HCT116 (cell line): Measurements from ENCODE around the gene PROSER2. TPM values are rescaled to one million over a fixed set of nuclear protein-coding genes. Genes with fewer than 3 reads are reported as not detected.

Experiments used
- ATAC-seq: fragments of 200-7000 bp; cut with Tn5 transposase; 2 replicates; pipeline ENCODE4 v1.9.1; 2020; ENCODE audit warnings: mild to moderate bottlenecking, moderate library complexity
- BruUV-seq: library from RNA; stranded (reverse); fragments of 400-500 nt; replicated peaks from 2 replicates; lab custom pipeline; 2021; lab: Mats Ljungman, UMichigan
- CTCF ChIA-PET: fragments of 300-600 bp; sonication (Branson Sonifier 250); formaldehyde crosslinking; loops from one replicate; lab custom pipeline; 2021; ENCODE audit warnings: antibody characterized with exemption; lab: Charles Lee
- POLR2A ChIA-PET: fragments of 300-600, 350-600 bp; sonication (Branson Sonifier 250); formaldehyde crosslinking; loops from one replicate; lab custom pipeline; 2021; ENCODE audit warnings: antibody characterized with exemption; lab: Charles Lee
- RAD21 ChIA-PET, 2 experiments: fragments of 300-600 bp; sonication (Branson Sonifier 250); formaldehyde crosslinking; loops; one replicate each; lab custom pipeline; 2023; ENCODE audit warnings: low total read pairs in 2 of 2; ENCODE audit not compliant: uncharacterized antibody in 2 of 2, unreplicated experiment in 2 of 2, low non-redundant PET in 1 of 2; lab: Charles Lee
- DNase-seq: peaks from one replicate; pipeline ENCODE4 v3.0.0-alpha.2; 2010; ENCODE audit warnings: low read depth, low spot score
- H2AFZ ChIP-seq: fragments of 200-600 bp; shearing (Covaris generic), sonication (generic); 2 replicates; pipeline ENCODE4 v1.6.1; 2017; ENCODE audit warnings: low read depth, mixed run types, mixed read lengths, antibody characterized with exemption, low read length; ENCODE audit not compliant: poor library complexity, severe bottlenecking
- H3K27ac ChIP-seq: 2 replicates; pipeline ENCODE4 v1.5.1; 2012; ENCODE audit warnings: low read depth, low read length
- H3K27me3 ChIP-seq: fragments of 200-600 bp; sonication (generic); 2 replicates; pipeline ENCODE4 v1.6.1; 2016; ENCODE audit warnings: mixed run types, low read length, mixed read lengths; ENCODE audit not compliant: insufficient read depth
- H3K36me3 ChIP-seq, 2 experiments: fragments of 200-500 bp in 1 of 2; fragments of 200-600 bp in 1 of 2; sonication (Bioruptor generic) in 1 of 2; sonication (generic) in 1 of 2; 2 replicates each; pipeline versions ENCODE4 v1.5.1 to v1.6.1; 2014 to 2016; ENCODE audit warnings: low read length in 2 of 2, inconsistent platforms in 1 of 2, mixed read lengths in 1 of 2, mixed run types in 1 of 2; ENCODE audit not compliant: insufficient read depth in 2 of 2, control insufficient read depth in 1 of 2
- H3K4me1 ChIP-seq, 2 experiments: fragments of 200-600 bp in 1 of 2; sonication (generic) in 1 of 2; 2 replicates each; pipeline versions ENCODE4 v1.5.1 to v1.6.1; 2012 to 2017; ENCODE audit warnings: low read length in 2 of 2, inconsistent platforms in 1 of 2, mild to moderate bottlenecking in 1 of 2, mixed read lengths in 1 of 2, mixed run types in 1 of 2, moderate library complexity in 1 of 2; ENCODE audit not compliant: insufficient read depth in 2 of 2, control insufficient read depth in 1 of 2
- H3K4me2 ChIP-seq: fragments of 200-600 bp; sonication (generic); 2 replicates; pipeline ENCODE4 v1.6.1; 2017; ENCODE audit warnings: mixed run types, low read length, mixed read lengths
- H3K4me3 ChIP-seq, 2 experiments: fragments of 200-600 bp in 1 of 2; sonication (generic) in 1 of 2; replicated peaks in 1 of 2; 2 replicates each; pipeline ENCODE4 v1.5.1; 2011 to 2016; ENCODE audit warnings: low read length in 2 of 2, control low read depth in 1 of 2, low read depth in 1 of 2, mild to moderate bottlenecking in 1 of 2, mixed read lengths in 1 of 2, mixed run types in 1 of 2
- H3K79me2 ChIP-seq: fragments of 200-600 bp; sonication (generic); 2 replicates; pipeline ENCODE4 v1.6.1; 2017; ENCODE audit warnings: mild to moderate bottlenecking, mixed run types, low read length, moderate library complexity, mixed read lengths; ENCODE audit not compliant: insufficient read depth
- H3K9ac ChIP-seq: fragments of 200-600 bp; sonication (generic); 2 replicates; pipeline ENCODE4 v1.6.1; 2016; ENCODE audit warnings: low read length, mixed read lengths
- H3K9me2 ChIP-seq: fragments of 200-600 bp; sonication (generic), shearing (Covaris generic); 2 replicates; pipeline ENCODE4 v1.6.1; 2017; ENCODE audit warnings: mixed run types, mild to moderate bottlenecking, moderate library complexity; ENCODE audit not compliant: insufficient read depth
- H3K9me3 ChIP-seq, 2 experiments: fragments of 200-500 bp in 1 of 2; fragments of 200-600 bp in 1 of 2; sonication (Bioruptor generic) in 1 of 2; sonication (generic) in 1 of 2; 2 replicates each; pipeline ENCODE4 v1.6.1; 2014 to 2017; ENCODE audit warnings: low read length in 2 of 2, mixed read lengths in 2 of 2, inconsistent platforms in 1 of 2, low read depth in 1 of 2, mild to moderate bottlenecking in 1 of 2, mixed run types in 1 of 2, moderate library complexity in 1 of 2; ENCODE audit not compliant: control insufficient read depth in 1 of 2, insufficient read depth in 1 of 2
- H4K20me1 ChIP-seq: fragments of 200-600 bp; sonication (generic), shearing (Covaris generic); 2 replicates; pipeline ENCODE4 v1.6.1; 2017; ENCODE audit warnings: mixed run types, mild to moderate bottlenecking, moderate library complexity; ENCODE audit not compliant: insufficient read depth
- EGR1 ChIP-seq: IDR thresholded peaks from 2 replicates; pipeline ENCODE4 v1.6.1; 2012; ENCODE audit warnings: low read depth
- ZNF274 ChIP-seq: fragments of 200-500 bp; sonication (Bioruptor generic); IDR thresholded peaks from 2 replicates; pipeline ENCODE4 v1.6.1; 2014; ENCODE audit warnings: mild to moderate bottlenecking, low read depth, low read length, inconsistent platforms
- intact Hi-C: fragments of 100-400 bp; cut with micrococcal nuclease; formaldehyde crosslinking; loops from 2 replicates; pipeline ENCODE4 v1.10.0; 2022
- total RNA-seq: library from RNA; stranded (reverse); gene quantifications from one replicate; pipeline ENCODE4 v1.2.1, GENCODE V29; 2021; ENCODE audit not compliant: unreplicated experiment
- TF ChIP-seq, protein P1 (sequence below): IDR thresholded peaks from 2 replicates; pipeline ENCODE4 v1.6.1; 2011; ENCODE audit warnings: mild to moderate bottlenecking, low read length, moderate library complexity; ENCODE audit not compliant: insufficient replicate concordance; ENCODE audit errors: extremely low read depth
- TF ChIP-seq, protein P2 (sequence below): IDR thresholded peaks from 2 replicates; pipeline ENCODE4 v1.6.1; 2012

Gene PROSER2
- total RNA-seq, 1 experiment from 2014 or later = 46.2 TPM

- H3K9me2 ChIP-seq = no peaks in the 10 kb centered on the region
- H3K4me3 ChIP-seq = no peak overlapping the region
- ChIA-PET RAD21 (no interaction called here), CTCF (no interaction called here), POLR2A (no interaction called here)
- no TSS peak for BruUV-seq
- DNase-seq (no peak), ATAC-seq (no peak)
- peak overlapping the region; percentile 49; the same call in 1 of the 2 replicates for H3K4me2 ChIP-seq
- H3K9me3 ChIP-seq = no peaks in the 10 kb centered on the region
- no peak overlapping the region for H2AFZ ChIP-seq
- TF ChIP-seq EGR1 = no peak
- TF ChIP-seq ZNF274 = no peak
- no peaks in the 10 kb centered on the region for H3K27me3 ChIP-seq
- no peaks in the 10 kb centered on the region for H3K79me2 ChIP-seq
- intact Hi-C loops = no loop called here
- H3K27ac ChIP-seq = no peak overlapping the region
- peaks cover 15 to 75% of the 10 kb centered on the region in 2 experiments for H3K4me1 ChIP-seq
- no peaks in the 10 kb centered on the region for H4K20me1 ChIP-seq
- no peaks in the 10 kb centered on the region for H3K36me3 ChIP-seq
- peak overlapping the region; percentile 19; the same call in 1 of the 2 replicates for H3K9ac ChIP-seq
These were observed 77.8 kb downstream of the PROSER2 start for GRCh38 chr10:11901036-11901301.

GRCh38 chr10:11901454-11901832, 78.3 kb downstream of the PROSER2 start:
- Histone ChIP-seq H3K9me2 (no peaks in the 10 kb centered on the region), H3K27me3 (no peaks in the 10 kb centered on the region), H3K36me3 (no peaks in the 10 kb centered on the region), H4K20me1 (no peaks in the 10 kb centered on the region), H3K9ac (peak overlapping the region; percentile 37; the same call in 1 of the 2 replicates), H3K27ac (no peak overlapping the region), H3K4me2 (peak overlapping the region; percentile 49), H3K4me3 (no peak overlapping the region), H3K79me2 (no peaks in the 10 kb centered on the region), H3K9me3 (no peaks in the 10 kb centered on the region), H2AFZ (peak overlapping the region; percentile 32), H3K4me1 (peaks cover 15 to 73% of the 10 kb centered on the region in 2 experiments)
- intact Hi-C loops = no loop called here
- DNase-seq = no peak
- TF ChIP-seq EGR1 = no peak
- TF ChIP-seq, protein P1, sequence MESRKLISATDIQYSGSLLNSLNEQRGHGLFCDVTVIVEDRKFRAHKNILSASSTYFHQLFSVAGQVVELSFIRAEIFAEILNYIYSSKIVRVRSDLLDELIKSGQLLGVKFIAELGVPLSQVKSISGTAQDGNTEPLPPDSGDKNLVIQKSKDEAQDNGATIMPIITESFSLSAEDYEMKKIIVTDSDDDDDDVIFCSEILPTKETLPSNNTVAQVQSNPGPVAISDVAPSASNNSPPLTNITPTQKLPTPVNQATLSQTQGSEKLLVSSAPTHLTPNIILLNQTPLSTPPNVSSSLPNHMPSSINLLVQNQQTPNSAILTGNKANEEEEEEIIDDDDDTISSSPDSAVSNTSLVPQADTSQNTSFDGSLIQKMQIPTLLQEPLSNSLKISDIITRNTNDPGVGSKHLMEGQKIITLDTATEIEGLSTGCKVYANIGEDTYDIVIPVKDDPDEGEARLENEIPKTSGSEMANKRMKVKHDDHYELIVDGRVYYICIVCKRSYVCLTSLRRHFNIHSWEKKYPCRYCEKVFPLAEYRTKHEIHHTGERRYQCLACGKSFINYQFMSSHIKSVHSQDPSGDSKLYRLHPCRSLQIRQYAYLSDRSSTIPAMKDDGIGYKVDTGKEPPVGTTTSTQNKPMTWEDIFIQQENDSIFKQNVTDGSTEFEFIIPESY = no peak
- TF ChIP-seq, protein P2, sequence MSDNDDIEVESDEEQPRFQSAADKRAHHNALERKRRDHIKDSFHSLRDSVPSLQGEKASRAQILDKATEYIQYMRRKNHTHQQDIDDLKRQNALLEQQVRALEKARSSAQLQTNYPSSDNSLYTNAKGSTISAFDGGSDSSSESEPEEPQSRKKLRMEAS = peak; percentile 8; the same call in 1 of the 2 replicates
- CTCF ChIA-PET = no interaction called here
- no peak for ATAC-seq
- RAD21 ChIA-PET = no interaction called here
- BruUV-seq = no TSS peak
- POLR2A ChIA-PET = no interaction called here
